Left renal pelvis (tissue), 4 donors: Measurements from ENCODE around the gene SLC35A1. TPM values are rescaled to one million over a fixed set of nuclear protein-coding genes. Genes with fewer than 3 reads are reported as not detected.
A peak's percentile ranks its signal among the peaks of the same experiment; 100 is the strongest.

ENCODE experiments used
- DNase-seq, 4 donors: peaks; one replicate each; pipeline ENCODE4 v3.0.0-alpha.2; 2013; ENCODE audit warnings: low read depth in 4 of 4, low spot score in 3 of 4
- polyA plus RNA-seq, 4 donors: library from polyadenylated mRNA; unstranded; fragments of 120-200 nt; gene quantifications; one replicate each; pipeline ENCODE4 v1.2.1, GENCODE V29; 2013; ENCODE audit not compliant: insufficient read length in 4 of 4

The SLC35A1 gene
- polyA plus RNA-seq, 4 donors: 37.4 to 51.4 (median 42.4) TPM

DNA sequence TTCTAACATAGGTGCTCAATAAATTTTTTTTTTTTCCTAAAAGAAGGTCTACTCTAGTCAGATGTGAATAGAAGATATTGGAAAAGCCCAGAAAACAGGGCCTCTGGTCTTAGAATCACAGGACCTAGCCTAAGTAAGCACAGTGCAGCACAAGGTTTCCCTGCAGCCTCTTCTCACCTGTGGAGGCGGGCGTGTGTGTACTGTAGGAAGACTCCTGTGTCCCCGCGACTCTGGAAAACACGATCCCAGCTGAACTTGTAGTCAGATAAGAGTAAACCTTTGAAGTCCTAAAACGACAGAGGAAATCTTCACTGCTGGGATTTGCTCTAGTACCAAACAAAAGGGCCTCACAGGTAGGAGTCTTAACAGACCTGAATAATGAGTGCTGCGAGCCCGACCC is 45.7 kb downstream of the SLC35A1 start:
- no peak for DNase-seq

- DNase-seq: no peak
These were observed 49.9 kb downstream of the SLC35A1 start for GRCh38 chr6:87522686-87523085.

GRCh38 chr6:87529221-87529620 is 56.4 kb downstream of the SLC35A1 start:
- no peak for DNase-seq

GRCh38 chr6:87534377-87535047 is 61.7 kb downstream of the SLC35A1 start:
- DNase-seq: no peak

GRCh38 chr6:87538510-87539260 is 65.9 kb downstream of the SLC35A1 start:
- DNase-seq: no peak

- DNase-seq: no peak
These were observed 66.8 kb downstream of the SLC35A1 start for GRCh38 chr6:87539554-87539953.

DNA sequence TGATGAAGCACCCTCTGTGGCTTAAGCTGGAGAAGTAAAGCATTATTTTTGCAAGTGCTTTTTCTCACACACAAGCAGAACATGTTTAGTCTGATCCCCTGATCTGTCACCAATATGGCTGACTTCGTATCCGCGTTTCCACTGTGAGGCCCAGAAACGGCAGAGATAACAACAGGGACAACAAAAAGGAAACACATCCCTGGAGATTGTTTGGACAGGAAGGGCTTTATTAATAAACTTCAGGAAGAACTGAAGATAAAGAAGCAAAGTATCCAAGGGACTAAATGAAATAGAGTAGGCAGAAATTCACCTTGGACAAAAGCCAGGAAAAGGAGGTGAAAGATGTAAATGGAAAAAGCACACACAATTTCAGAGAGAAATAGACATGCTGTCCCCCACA is 67.8 kb downstream of the SLC35A1 start:
- peak in 1 of 4 donors; percentile 5 for DNase-seq

- DNase-seq: no peak
These were observed 68.3 kb downstream of the SLC35A1 start for GRCh38 chr6:87541041-87541440.

GRCh38 chr6:87541744-87542143 is 69.0 kb downstream of the SLC35A1 start:
- DNase-seq: no peak

DNA sequence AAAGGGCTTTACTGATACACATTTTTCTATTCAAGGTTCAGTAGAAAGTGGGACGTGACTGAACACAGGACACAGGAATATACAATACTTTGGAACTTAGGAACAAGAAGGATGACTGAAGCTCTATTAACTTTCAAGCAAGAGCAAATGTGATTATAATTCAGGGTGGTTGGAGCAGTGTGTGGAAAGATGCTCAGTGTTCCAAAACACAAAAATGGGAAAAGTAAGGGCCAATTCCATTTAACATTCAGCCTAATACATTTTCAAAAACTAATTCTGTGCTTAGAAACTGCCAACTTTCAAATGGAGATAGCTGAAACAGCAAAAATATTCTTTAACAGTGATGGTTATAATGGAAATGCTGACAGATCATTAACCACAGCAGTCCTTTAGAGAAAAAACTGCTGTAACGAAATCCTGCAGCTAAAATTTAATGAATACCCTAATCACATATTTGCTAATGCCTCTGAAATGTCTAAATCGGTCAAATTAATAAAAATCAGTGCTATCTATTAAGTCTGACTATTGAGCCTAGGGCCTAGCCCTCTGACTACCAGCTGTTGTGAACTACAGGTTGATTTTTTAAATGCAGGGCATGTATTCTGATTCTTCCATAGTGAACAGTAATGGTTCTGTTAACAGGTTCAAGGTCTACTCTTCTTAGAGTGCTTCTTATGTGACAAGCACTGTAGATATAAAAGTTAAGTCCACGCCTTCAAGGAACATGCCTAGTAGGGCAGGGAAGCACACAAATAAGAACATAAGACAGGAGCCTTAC is 71.1 kb downstream of the SLC35A1 start:
- DNase-seq: no peak

GRCh38 chr6:87544474-87544735 is 71.6 kb downstream of the SLC35A1 start:
- no peak for DNase-seq

DNA sequence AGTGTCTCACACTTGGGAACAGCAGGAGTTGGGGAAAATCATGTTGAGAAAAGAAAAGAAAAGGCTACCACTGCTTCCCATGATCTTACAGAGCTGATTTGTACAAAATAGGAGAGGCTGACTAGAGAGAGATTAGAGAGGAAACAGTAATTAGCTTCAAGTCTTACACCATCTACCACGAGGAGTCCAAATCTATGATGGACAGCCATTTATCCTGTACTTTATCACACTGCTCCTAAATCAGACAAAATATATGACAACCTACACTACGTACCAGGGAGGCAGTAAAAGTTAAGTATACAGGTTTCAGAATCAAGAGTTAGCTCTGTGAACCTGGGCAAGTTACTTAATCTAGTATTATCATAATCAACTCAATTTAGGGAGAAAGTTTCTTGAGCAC is 79.0 kb downstream of the SLC35A1 start:
- DNase-seq: no peak

- no peak for DNase-seq
These were observed 80.5 kb downstream of the SLC35A1 start for GRCh38 chr6:87553159-87553765.

- DNase-seq: no peak
These were observed 82.7 kb downstream of the SLC35A1 start for GRCh38 chr6:87555506-87555905.

DNA sequence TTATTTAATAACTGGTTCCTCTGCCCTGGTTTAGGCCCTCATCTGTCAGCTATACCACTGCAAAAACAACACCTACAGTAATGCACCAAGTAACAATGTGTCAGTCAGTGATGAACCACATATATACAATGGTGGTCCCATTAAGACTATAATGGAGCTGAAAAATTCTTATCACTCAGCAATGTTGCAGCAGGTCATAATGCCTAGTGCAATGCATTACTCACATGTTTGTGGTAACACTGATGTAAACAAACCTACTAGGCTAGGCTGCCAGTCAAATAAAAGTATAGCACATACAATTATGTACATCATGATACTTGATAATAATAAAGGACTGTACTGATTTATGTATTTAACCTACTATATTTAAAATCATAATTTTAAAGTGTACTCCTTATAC is 85.7 kb downstream of the SLC35A1 start:
- no peak for DNase-seq

GRCh38 chr6:87561017-87561416 is 88.2 kb downstream of the SLC35A1 start:
- DNase-seq: no peak

Other genes with a start within 250 kb of the SLC35A1 start
- gene SMIM8, start 150.4 kb upstream of the SLC35A1 start, polyA plus RNA-seq: 10 to 100 TPM; 20.8 to 24.3 (median 21.6) TPM
- under 1 TPM in 2 of 4 donors, not detected in 2; 0.17 to 0.32 TPM for gene GJB7, start 143.7 kb upstream of the SLC35A1 start, polyA plus RNA-seq
- 1 to 10 TPM; 2.8 to 4.7 (median 3.8) TPM for gene C6orf163, start 128.2 kb upstream of the SLC35A1 start, polyA plus RNA-seq
- gene CFAP206, start 65.0 kb upstream of the SLC35A1 start, polyA plus RNA-seq: 1 to 10 TPM in 3 of 4 donors, under 1 TPM in 1; 0.37 to 3.7 (median 3.1) TPM
- gene RARS2, start 117.0 kb downstream of the SLC35A1 start, polyA plus RNA-seq: 10 to 100 TPM; 54.5 to 63.9 (median 60.1) TPM
- 10 to 100 TPM; 34.5 to 49.8 (median 40.3) TPM for gene ORC3, start 117.2 kb downstream of the SLC35A1 start, polyA plus RNA-seq
- gene AKIRIN2, start 229.3 kb downstream of the SLC35A1 start, polyA plus RNA-seq: 10 to 100 TPM; 61.8 to 69.9 (median 64.3) TPM